GM19468 (cell line): ENCODE measurements around the gene PTDSS2.
"Not testable (repeated sequence)": the region's sequence is repeated elsewhere in the genome, so short reads cannot be mapped to it uniquely, and the experiment has no call there.

Source experiments
- ATAC-seq: cut with Tn5 transposase; IDR thresholded peaks from one replicate; pipeline ENCODE4 v1.9.1; 2021; ENCODE audit warnings: mild to moderate bottlenecking, moderate library complexity, moderate number of reproducible peaks; ENCODE audit not compliant: unreplicated experiment; ENCODE audit errors: extremely low read depth

Gene PTDSS2

DNA sequence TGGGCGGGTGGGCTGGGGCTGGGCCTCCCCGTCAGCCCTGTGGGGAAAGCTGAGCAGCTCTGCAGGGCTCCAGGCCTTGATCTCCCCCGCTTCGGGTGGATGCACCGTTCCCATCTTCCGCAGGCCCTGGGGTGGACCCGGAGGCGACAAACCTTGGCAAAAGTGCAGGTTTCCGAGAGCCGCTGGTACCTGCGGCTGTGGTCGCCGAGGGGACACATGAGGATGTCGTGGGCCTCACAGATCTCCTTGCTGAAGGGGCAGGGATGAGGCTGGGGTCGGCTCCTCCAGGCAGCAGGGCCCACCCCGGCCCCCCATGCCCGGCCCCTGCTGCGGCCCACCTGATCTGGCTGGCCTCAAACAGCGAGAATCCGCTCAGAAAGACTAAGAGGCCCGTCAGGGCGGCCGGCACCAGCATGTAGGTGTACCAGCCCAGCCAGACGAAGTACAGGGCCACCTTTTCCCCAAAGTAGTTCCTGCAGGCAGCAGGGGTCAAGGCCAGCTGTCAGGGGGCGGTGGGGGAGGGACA is 20.1 kb upstream of the PTDSS2 start:
- ATAC-seq = no peak

DNA sequence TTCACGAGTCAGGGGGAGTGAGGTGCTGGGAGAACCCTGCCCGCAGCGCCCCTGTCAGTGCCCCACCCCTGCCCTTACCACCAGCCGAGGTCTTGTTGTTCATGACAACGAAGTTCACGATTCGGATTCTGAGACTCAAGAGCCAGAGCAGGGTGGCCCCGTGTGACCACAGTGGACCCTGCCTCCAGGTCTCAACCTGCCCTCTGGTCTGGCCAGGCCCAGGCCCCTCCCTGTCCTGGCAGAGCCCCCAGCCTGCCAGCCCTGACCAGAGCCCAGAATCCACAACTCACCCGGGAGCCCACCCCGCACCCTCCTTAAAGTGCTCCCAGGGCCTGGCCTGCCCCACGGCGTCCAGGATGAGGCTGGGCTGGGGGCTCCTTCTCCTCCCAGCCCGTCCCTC is 18.2 kb upstream of the PTDSS2 start:
- ATAC-seq = no peak

DNA sequence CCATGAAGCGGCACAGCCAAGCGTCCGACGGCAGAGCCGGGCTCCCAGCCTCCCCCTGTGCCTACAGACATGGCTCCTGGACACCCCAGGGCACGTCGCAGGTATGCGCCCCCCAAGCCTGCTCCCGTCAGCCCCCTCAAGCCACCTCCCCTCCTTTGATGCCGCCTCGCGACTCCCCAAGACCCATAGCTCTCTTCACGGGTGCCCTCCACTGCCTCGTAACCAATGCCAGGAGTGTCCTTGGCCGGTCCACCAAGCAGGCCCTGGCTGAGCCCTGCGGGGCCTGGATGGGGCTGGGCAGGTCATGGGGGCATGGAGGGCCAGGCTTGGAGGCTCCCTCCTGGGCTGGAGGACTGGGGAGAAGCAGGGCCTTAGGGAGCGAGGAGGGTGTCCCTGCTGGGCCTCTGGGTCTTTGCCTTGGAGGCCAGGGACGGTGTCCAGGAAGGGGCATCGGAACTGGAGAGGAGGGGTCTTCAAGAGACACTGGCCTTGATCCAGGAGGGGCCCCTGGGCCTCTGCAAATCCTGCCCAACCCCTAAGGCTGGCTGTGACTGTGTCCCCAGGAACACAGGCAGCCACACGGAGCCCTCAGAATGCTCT is 17.5 kb upstream of the PTDSS2 start:
- ATAC-seq = no peak

DNA sequence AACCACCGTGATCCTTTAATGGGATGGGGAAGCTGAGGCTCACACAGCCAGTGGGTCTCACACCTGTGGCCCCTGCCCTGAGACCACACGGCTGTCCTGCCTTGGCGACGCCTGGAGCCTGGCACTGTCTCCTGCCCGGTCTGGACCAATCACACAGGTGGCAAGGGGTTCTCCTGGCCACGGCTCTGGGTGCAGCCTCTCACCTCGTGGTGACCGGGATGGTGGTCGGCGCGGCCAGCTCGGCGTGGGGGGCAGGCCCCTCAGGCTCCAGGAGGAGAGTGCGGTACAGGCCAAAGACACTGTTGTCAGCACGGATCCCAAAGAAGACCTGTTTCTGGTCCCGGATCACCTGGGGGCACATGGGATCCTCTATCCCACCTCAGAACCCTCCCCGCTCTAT is 17.0 kb upstream of the PTDSS2 start:
- ATAC-seq = no peak

DNA sequence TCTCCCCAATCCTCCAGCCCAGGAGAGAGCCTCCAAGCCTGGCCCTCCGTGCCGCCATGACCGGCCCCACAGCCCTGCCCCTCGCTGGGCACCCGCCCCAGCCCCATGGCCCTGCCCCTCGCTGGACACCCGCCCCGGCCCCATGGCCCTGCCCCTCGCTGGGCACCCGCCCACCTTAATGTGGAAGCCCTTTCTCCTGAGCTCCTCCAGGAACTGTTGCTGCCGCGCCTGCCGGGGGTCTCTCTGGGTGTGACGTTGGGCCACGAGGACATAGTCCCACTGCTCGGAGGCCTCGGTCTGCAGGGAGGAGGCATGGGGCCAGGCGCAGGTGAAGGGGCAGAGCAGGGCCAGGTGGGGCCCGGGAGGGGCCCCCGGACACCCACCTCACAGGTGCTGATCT is 16.4 kb upstream of the PTDSS2 start:
- no peak for ATAC-seq

DNA sequence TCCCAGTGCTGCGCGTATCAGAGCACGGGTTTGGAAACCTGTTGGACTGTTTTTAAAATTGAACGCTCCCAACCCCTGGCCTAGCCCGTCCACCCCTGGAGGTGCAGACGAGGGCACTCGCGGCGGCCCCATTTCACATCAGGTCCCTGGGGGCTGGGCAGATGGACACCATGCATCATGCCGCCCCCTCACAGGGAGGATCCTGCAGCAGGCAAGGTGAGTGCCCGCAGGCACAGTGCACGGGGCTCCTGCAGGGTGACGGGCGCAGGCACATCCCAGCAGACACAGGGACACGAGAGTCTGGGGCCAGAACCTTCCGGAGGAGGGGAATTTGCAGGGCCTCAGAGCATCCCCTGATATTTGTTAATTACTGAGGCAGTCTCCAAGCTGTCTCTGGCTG is 15.6 kb upstream of the PTDSS2 start:
- no peak for ATAC-seq

DNA sequence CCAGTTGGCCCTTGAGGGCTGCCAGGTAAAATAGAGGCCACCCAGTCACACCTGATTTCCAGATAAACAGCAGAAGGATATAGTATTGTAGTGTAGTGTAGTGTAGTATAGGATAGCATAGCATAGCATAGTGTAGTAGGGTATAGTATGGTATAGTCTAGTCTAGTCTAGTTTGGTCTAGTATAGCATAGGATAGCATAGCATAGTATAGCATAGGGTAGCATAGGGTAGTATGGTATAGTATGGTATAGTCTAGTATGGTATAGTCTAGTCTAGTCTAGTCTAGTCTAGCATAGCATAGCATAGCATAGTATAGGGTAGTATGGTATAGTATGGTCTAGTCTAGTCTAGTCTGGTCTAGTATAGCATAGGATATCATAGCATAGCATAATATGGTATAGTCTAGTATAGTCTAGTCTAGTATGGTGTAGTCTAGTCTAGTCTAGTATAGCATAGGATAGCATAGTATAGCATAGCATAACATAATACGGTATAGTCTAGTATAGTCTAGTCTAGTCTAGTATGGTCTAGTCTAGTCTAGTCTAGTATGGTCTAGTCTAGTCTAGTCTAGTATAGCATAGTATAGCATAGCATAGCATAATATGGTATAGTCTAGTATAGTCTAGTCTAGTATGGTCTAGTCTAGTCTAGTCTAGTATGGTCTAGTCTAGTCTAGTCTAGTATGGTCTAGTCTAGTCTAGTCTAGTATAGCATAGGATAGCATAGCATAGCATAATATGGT is 14.9 kb upstream of the PTDSS2 start:
- not testable (repeated sequence) for ATAC-seq

DNA sequence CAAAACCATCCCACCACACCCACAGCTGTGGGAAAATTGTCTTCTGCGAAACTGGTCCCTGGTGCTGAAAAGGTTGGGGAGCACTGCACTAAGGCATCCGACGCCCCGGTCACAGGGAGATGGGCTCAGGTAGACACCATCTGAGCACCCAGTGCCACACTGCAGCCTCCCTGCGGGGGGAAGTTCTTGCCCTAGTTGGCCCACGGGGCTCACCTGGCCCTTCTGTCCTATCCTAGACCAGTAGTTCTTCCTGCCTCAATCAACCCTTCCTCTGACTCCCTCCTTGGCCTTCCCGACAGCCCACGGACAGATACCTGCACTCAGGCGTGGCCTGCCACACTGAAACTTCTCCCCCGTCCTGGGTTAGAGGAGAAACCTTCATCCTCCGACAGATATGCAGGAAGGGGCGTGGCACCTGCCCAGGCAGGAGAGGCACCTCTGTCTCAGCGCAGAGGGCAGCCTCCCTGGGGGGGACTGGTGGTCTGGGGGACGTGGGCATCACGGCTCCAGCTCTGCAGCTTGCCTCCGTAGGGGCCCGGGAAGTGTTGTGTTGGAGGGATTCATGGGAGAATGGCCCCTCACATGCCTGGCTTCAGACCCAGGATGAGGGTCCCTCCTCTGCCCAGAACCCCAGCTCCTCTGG is 12.7 kb upstream of the PTDSS2 start:
- ATAC-seq = no peak

DNA sequence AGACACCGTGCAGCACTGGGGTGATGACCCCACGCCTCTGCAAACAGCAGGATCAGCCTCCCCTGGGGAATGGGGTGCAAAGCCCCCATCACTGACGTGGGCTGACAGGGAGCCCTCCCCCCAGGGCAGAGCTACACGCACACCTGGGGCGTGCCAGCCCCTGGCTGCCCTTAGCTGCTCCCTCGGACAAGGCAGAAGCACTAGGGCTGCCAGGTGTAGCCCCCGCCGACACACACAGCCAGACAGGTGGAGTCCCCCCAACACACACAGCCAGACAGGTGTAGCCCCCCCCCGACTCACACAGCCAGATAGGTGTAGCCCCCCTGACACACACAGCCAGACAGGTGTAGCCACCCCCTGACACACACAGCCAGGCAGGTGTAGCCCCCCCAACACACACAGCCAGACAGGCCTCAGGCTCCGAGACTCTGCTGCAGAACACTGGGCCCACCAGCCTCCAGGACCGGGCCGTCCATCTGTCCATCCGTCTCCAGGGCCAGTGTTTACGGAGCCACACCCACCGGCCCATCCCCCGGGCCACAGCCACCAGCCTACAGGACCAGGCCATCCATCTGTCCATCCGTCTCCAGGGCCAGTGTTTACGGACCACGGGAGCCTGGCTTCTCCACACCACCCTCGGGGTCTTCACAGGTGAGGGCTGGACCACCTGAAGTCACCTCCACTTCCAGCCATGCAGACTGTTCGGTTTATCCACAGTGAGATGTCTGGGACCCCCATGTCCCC is 11.8 kb upstream of the PTDSS2 start:
- ATAC-seq = no peak

DNA sequence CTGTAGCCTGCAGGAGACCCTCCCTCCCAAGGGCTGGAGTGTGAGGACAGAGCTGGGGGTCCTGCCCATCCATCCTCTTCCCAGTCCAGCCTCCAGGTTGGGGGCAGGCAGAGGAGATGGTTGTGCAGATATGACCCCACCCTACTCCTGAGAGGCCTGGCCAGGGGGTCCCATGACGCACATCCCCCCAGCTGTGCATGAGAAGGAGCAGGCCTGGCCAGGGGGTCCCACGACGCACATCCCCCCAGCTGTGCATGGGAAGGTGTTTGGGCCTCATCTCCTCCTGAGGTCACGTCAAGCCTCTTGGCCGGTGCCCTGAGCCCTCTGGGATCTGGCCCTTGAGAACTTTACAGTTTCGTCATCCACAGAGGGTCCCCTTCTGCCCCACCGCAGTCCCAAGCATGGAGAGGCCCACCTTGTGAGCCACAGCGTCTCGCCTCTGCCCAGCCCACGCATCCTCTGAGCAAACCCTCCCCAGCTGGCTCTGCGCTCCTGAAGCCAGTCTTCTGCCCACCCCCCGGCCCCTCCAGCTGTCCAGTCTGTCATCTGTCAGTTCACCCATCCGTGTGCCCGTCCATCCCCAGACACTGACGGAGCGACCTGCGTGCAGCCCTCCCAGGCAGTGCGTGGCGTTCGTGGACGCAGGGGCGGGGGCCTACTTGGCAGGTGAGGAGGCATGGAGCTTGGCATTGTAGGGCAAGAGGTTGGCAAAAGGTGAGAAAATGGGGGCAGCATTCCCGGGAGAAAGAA is 10.6 kb upstream of the PTDSS2 start:
- no peak for ATAC-seq

DNA sequence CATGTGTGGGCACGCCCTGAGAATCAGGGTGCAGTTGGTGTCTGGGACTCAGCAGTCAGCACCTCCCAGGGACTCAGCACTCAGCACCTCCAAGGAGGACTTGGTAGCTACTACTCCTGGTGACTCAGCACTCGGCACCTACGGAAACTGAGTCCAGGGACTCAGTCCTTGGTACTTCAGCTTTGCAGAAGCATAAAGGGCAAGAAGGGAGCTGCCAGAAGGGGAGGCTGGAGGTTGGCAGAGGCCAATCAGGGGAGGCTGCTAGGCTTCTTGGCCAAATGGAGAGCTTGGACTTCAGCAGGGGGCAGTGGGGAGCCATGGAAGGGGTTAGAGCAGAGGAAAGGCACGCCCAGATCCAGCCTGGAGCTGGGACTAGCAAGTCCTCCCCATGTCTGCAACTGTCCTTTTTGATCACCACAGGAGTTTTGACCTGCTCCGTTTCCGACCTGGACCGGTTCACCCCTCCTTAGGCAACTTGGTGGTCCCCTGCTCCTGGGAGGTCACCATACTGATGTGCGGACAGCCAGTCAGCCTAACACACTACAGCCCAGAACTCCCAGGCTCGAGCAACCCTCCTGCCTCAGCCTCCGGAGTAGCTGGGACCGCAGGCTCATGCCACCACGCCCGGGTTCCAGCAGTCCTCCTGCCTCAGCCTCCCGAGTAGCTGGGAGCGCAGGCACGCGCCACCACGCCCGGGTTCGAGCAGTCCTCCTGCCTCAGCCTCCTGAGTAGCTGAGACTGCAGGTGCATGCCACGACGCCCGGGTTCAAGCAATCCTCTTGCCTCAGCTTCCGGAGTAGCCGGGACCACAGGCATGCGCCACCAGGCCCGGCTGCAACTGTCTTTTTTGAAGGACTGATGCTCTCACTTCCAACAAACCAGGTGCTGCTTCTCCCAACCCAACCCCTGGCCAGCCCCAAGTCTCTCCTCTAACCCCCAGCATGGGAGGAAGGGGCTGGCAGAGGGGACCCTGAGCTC is 9.7 kb upstream of the PTDSS2 start:
- ATAC-seq = no peak

DNA sequence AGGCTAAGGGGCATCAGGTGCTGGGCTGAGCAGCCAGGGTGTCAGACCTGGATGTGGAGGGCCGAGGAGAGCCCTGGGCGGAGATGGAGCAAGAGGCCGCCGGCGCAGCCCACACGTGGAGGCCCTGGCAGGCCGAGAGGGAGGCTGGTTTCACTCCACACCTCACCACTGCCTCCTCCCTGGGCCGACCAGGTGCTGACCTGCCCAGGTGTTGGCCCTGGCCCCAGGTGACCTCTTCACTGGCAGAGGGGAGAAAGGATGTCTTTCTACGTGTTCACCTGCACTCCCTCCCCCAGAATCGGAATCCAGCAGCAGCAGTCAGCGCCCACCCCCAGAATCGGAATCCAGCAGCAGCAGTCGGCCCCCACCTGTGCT is 9.0 kb upstream of the PTDSS2 start:
- ATAC-seq = no peak

DNA sequence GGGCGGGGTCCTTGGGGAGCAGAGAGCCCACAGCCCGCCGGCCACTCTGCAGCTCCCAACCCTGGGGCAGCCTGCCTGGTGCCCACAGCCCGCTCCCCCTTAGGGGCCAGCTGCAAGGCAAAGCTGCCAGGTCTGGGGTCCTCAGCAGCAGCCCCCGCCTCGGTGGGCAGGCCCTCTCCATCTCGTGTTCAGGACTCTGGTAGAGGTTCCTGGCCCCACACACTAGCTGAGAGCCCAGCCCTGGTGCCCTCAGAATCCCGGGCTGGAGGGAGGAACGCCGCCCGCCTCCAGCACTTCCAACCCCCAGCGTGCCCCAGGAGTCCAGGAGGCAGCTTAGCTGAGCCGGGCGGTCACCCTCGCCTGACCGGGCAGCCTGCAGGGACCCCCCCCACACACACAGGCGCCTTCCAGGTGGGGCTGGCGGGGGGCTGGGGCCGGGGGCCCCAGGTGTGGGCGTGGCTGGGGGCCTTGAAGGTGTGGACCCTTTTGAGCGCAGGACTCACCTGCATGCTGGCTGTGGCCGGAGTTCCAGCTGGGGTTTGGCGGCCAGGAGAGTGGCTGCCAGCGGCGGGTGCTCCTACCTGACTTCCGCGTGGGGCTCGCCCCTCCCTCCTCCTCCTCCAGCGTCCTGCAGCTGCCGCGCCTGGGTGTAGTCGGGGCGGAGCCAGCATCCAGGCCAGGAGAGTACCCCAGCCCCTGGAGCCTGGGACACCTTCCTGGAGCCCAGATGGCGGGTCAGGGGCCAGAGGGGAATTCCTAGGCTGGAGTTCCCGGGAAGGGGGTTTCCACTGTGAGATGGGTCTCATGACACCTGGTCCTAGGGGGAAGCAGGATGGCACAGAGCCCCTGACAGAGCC is 8.4 kb upstream of the PTDSS2 start, which contains the start of gene ANO9:
Gene ANO9 (minus strand): TSS at position 594 of the 857 bp plus-strand sequence. CDS start 85 bp downstream, at position 509.
- no peak for ATAC-seq

DNA sequence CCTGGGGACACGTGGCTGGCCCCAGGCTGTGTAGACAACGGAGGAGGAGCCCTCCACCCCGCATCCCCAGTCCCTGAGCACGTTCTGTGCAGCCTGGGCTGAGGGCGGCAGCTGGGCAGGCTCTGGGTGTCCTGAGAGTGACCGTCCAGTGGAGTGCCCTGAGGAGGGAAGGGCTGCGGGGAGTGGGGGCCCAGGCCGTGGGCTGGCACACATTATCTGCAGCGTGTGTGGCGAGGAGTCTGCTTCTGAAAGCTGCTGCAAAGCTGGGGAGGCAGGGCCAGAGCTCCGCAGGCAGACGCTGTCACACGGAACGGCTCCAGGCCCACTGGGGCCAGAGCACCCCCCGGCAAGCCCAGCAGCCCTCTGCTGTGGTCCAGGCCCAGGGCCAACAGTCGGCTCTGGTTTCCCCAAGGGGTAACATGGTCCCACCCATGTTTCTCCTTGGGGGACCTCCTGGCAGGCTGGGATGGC is 7.4 kb upstream of the PTDSS2 start:
- ATAC-seq = no peak

DNA sequence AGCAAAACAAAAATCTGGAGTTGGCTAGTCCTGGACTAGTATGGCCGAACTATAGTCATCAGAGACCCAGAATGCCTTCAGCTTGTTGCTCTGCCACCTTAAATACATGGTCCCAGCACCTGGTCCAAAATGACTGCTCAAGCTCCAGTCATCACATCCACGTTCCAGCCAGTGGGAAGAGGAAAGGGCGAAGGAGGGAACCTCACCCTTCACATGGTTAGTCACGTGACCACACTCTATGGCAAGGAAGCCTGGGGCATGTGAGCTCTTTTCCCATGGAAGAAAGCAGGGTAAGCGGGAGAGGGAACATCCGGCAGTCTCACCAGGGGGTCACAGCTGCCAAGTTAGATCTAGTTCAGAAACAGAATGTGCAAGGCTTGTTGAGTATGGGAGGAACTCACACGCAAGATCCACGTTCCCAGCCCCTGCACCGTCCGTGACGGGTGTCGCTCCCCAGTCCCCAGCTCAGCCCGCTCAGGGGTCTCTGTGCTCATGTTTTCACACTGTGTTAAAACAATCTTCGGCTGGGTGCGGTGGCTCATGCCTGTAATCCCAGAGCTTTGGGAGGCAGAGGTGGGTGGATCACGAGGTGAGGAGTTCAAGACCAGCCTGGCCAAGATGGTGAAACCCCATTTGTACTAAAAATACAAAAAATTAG is 6.4 kb upstream of the PTDSS2 start:
- ATAC-seq = no peak

DNA sequence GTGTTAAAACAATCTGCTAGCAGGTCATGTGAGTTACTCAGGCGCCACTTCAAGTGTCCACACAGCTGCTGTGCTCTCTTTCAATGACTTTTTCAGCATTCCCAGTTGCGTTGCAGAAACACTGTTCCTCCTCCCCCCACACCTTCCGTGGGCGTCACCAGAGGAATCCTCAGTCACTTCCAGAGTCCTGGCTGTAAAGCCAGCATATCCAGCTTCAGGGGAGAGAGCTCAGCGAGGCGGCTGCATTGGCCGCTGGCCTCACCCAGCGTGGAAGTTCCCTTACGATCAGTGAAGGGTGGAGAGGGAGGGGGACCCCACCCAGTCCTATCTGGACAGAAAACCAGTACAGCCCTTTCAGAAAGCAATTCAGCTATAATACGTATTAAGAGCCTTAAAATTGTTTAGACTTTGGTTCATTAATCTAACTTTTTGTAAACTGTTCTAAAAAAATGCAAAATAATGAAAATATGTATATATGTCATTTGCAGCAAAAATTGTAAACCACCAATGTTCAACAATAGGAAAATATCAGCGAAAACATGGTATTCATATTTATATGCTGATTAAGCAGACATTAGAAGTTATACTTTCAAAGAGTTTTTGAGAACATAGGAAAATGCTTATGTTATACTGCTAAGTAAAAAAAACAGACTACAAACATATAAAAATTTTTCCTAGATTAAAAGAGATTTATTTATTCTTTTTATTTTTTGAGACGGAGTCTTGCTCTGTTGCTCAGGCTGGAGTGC is 5.5 kb upstream of the PTDSS2 start:
- ATAC-seq = no peak
